Measurements from ENCODE around the gene RELB.

The RELB gene

DNA sequence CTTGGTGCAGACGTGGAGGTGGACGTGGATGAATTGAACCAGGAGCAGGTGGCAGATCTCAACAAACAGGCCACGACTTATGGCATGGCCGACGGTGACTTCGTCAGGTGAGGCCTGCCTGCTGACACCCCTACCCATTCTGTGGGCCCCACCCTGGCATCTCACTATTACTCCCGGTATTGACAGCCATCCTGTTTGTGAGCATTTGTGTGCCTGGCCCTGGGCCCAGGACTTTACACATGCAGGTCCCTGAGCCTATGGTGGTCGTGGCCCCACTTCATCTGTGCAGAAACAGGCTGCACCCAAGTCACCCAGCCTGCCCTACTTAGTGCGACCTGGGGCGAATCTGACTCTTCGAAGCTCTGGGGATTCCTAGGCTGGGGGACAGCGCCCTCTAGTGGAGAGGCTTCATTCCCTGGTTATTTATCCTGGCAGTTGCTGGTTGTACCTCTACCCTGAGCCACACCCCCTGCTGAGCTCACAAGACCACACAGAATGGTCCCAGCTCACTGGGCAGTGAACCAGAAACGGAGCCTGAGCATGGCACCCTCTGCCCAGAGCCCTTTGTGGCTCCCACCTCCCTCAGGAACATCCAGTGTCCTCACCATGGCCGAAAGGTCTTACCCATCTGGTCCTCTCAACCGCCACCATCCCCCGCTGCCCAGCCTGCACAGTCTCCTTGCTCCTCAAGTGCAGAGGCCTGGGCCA, 58.1 kb downstream of the RELB start:
- peak; percentile 89 for DNase-seq (ENCODE audit: low spot score)

DNA sequence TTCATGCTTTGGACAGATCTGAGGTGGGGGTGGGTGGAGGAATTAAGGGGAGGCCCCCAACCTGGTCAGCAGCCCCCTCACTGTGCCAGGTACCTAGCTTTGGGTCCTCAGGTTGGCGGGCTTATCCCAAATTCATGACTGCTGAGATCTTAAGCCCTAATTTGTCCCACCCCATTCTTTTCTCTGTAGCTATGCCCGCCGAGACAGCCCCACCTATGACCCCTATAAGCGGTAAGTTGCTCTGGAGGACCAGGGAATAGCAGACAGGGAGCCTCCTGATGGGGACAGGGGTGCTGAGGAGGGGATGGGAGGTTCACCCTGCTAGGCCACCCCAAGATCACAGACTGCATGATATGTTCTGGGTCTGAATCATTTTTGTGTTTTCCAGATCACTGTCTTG, 60.7 kb downstream of the RELB start:
- DNase-seq (ENCODE audit: low spot score): no peak

DNA sequence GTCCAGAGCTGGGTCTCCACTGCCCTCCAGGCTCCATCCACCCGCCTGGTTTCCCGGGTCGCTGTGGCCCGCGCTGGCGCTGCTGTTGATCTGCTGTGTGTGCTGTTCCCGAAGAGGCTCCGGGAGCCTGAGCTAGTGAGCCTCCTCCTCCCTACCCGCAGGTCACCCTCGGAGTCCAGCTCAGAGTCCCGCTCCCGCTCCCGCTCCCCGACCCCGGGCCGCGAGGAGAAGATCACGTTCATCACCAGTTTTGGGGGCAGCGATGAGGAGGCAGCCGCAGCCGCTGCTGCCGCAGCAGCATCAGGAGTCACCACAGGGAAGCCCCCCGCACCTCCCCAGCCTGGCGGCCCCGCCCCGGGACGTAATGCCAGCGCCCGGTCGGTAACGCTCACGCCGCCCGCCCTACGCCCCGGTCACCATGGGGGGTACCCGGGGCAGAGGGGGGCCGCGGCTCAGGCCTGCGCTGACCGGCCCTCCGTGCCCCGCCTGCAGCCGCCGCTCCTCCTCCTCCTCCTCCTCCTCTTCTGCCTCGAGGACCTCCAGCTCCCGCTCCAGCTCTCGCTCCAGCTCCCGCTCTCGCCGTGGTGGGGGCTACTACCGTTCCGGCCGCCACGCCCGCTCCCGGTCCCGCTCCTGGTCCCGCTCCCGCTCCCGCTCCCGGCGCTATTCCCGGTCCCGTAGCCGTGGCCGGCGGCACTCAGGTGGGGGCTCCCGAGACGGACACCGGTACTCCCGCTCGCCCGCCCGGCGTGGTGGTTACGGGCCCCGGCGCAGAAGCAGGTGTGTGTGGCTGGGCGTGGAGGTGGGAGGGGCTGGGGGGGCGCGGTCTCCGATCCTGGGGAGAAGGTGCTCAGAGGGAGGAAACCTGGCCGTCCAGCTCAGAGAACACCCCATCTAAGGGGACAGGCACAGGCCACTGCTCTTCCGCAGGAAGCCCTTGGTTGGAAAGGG, 62.9 kb downstream of the RELB start:
- no peak for DNase-seq (ENCODE audit: low spot score)

DNA sequence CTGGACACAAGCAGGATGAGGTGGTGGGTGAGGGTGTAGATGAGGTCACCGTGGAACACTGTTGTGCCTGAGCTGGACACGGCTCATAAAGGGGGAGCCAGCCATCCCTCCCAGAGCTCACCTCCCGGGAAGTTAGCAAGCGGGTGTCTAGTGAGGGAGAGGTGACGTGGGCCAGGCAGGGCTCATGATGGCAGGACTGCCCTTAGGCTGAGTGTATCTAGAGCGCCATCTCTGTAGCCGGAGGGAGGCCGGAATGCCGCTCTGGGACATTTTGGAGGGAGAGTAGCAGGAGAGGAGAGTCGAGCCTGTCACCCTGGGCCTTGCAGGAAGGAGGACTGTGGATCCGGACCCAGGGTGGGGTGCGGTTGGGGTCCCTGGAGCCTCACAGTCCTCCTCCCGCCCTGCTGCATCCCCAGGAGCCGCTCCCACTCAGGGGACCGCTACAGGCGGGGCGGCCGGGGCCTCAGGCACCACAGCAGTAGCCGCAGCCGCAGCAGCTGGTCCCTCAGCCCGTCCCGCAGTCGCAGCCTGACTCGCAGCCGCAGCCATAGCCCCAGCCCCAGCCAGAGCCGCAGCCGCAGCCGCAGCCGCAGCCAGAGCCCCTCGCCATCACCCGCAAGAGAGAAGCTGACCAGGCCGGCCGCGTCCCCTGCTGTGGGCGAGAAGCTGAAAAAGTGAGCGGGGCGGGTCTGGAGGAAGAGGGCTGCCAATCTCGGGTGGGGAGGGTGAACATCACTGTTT, 65.8 kb downstream of the RELB start:
- no peak for DNase-seq (ENCODE audit: low spot score)

DNA sequence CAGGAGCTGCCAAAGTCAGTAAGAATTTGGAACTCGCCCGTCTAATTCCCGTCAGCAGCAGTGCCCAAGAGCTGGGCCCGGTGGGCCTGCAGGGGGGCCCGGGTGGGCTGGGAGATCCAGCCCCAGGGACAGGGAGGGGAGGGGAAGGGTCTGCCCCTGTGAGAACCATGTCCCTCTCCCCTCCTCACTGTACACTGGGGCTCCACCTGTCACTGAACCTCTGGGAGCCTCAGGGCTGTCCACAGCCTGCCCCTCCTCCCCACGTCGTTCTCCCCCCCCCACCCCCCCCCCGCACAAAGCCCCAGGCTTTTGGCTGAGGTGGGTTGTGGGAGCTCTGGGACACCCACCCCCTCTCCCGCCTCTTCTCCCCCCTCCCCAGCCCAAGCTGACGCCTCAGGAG, 66.8 kb downstream of the RELB start:
- DNase-seq (ENCODE audit: low spot score): no peak

DNA sequence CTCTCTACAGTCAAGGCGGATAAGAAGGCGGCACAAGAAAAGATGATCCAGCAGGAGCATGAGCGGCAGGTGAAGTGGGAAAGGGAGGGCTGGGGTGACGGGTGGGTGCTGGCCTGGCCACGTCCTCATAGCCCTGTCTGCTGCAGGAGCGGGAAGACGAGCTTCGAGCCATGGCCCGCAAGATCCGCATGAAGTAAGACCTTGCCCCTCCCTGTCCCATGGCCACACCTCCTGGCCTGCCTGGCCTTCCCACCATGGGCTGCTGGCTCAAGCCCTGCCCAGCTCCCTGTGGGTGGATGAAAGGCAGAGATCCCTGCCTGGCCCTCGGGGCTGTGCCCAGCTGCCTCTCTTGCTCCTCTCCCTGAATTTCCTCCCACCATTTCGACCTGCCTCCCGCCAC, 67.8 kb downstream of the RELB start:
- no peak for DNase-seq (ENCODE audit: low spot score)

DNA sequence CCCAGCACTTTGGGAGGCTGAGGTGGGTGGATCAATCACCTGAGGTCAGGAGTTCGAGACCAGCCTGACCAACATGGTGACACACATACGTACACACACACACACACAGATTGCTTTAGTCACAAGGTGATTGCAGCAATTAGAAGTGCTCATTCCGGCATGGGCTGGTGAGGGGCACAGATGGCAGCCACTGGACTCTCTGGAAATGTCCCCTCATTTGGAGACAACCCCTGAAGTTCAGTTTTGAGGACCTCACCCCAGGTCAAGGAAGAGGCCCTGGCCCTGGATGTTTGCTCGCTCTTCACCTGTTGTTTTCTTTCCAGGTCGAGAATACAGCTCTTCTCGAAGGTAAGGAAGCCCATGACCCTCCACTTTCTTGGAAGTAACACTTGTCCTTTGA, 69.0 kb downstream of the RELB start:
- DNase-seq (ENCODE audit: low spot score): no peak

DNA sequence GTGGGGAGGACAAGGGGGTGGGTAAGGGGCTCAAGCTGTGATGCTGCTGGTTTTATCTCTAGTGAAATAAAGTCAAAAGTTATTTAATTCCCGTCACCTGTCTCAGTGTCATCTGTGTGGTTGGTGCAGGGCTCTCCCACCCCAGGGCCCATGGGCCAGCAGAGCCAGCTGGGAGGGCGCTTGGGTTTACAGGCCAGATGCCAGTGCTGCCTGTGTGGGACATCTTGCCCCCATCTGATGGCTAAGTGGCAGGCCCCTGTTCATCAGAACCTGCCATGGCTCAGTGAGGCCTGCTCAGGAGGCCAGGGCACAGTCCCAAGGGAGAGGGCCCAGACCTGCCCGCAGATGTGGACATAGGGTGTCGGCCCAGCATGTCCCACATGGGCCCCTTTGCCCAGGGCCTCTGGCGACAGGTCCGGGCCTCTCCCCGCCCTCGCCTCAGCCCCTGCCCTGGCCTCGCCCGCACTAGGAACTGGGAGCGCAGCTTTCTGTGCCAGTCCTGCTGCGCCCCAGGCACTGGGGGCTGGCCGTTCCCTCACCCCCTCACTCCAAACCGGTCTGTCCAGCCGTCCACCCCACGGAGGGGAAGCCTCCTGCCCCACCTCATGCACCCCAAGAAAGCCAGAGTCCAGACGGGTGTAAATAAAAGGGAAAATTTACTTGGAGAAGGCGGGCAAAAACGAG, 69.7 kb downstream of the RELB start:
- no peak for DNase-seq (ENCODE audit: low spot score)

DNA sequence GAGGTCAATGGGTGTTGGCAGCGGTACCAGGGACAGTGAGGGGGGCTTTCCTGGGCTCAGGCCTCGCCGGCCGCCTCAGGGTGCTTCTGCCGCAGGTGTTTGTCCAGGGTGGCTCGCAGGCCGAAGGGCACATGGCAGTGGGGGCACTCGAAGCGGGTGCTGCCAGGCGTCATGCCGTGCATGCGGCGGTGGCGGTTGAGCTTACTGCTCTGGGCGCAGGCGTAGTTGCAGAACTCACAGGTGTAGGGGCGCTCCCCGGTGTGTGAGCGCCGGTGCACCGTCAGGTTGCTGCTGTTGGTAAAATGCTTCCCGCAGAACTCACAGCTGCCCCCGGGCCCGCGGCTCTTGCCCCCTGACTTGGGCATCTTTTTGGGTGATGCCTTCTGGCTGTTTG, 70.3 kb downstream of the RELB start:
- no peak for DNase-seq (ENCODE audit: low spot score)

DNA sequence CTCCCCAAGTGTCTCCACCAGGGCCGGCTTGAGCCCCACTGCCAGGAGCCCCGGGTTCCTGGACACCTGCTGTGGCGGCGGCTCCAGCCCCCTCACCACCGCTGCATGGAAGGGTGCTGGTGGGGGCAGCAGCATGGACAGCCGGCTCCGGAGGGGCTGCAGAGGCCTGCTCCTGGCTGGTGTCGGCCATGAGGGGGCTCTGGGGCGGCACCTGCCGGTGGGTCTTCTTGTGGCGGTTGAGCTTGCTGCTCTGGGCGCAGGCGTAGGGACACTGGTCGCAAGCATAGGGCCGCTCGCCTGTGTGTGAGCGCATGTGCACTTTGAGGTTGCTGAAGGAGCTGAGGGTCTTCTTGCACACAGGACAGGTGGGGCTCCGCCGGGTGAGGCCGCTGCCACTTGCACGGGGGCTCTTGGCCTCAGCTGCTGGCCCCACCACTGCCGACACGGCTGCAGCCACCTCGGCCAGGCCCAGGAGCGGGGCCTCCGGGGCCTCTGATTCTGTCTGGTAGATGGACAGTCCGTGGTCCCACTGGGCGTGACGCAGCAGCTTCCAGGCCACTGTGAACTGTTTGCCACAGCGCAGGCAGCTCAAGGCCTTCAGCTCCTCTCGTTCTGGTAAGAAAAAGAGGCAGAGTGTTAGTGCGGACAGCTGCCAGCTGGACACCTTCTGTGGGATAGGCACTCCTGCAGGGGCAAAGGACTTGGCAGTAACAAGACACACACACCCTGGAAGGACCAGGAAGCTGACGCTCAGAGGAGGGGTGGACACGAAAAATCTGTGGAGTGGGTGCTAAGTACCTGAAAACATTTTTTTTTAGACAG, 70.9 kb downstream of the RELB start:
- no peak for DNase-seq (ENCODE audit: low spot score)

DNA sequence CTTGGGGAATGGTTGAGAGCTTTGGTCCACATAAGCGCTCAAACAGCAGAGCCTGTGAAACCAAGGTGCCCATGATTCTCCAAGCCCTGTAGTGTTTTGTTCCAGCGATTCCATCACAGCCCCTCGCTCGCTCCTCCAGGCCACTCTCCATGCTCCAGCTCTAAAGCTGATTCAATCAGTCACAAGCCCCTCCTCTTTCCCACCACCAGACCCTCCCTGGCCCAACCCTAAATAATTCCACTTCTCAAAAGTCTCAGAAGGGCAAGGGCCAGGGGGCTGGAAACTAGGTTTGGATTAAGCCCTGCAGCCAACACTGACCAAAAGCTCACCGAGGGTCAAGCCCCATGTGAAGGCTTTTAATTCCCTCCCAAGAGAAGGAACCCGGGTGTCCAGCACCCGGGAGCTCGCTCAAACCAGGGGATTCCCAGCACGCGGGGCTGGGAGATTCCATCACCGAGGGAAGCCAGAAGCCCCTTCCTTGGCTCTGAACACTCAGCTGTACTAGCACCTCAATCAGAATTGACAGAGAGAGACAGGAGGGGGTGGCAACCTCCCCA, 73.6 kb downstream of the RELB start:
- no peak for DNase-seq (ENCODE audit: low spot score)

DNA sequence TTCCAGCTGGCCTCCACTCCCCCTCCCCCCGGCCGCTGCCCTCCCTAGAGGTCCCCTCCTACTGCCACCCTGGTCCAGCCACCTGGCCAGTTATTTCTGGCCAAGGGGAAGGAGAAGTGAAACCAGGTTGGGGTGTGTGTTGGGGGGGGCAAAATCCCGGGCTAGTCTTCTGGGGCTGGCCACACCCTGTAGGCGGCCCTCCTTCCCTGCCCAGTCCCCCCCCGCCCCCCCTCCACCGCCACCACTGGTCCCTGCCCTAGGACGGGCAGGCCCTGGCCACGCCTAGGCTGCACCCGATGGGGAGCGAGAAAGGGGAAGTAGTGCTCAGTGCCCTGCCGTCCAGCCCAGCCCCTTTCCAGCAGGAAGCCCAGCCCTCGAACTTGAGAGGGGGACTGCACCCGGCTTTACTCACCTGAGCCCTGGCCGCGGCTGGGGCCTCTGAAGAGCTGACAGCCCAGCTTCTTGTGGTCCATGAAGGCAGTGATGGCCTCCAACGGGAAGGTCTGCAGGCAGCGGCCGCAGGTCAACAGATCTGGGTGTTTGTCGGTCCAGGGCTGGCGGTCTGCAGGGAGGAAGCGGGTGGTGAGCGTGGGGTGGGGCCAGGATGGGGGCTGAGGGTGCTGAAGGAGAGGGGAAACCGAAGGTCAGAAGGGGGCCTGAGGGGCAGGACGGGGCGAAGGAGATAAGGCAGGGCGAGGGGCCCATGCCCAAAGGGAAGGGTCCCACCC, 74.2 kb downstream of the RELB start:
- peak; percentile 52 for DNase-seq (ENCODE audit: low spot score)

DNA sequence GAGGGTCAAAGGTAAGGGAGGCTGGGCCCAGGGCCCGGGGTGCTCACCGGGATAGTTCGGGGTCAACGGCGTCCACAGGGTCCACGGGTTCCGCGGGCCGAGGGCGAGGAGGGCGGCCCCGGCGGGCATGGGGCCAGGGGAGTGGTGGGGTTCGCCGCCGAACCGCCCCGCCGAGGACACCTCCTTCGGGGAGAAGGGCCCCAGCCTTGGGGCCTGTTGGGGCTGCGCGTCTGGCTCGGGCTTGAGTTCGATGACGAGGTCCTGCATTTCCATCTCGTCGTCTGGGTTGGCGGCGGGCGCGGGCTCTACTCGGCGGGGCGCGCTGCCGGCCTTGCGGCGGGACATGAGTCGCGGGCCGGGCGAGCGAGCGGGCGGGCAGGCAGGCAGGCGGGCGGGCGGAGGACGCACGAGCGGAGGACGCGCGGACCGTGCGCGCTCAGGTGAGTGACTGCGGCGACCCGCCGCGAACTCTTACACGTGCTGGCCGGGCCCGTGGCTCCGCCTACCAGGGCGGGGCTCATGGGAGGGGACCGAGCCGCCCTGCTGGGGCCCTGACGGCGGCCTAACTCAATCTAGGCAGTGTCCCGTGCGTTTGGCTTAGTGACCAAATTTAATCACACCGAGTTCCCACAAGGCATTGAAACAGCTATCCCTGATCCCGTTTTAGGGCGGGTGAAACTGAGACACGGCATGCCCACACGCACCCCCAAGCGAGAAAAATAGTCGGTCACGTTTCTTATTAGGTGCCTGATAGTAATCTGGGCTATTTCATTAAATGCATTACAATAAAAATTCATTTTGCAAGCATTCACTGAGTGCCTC, 75.0 kb downstream of the RELB start, which contains the start of gene ZNF296:
Gene ZNF296 (minus strand): TSS at position 450 of the 822 bp plus-strand sequence. CDS start 105 bp downstream, at position 345.
- peak; percentile 79 for DNase-seq (ENCODE audit: low spot score)

DNA sequence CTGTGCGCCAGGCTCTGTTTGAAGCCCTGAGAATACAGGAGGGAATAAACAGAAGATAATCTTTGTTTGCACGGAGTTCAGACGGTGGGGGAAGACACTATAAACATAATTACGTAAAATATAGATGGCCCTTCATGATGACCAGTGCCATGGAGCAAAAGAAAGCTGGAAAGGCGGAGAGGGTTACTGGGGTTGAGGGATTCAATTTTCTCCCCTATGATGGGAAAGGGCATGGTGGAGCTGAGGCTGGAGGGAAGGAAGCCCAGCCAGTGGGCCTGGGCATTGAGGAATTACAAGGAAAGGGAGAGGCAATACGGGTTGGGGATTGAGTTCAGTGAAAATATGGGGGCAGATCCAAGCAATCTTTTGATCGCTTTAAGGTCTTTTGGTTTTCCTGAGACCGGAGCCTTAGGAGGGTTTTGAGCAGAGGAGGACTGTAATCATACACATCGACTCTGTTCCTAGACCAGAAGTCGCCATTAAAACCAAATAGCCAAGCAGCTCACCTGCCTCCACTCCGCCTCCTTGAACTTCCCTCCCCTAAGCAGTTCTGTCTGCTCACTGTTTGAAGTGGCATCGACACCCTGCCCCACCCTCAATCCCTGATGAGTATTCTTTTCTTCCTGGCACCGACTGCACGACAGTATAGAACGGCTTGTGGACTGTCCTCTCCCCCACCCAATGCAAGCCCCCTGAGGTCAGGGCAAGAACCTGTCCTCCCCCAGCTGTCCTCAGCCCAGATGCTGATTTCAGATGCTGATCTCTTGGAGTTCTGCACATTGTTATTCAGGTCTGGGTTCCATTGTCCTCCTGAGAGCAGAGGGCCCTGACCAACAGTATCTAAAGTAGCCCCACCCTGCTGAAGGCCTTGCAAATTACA, 75.8 kb downstream of the RELB start:
- no peak for DNase-seq (ENCODE audit: low spot score)

DNA sequence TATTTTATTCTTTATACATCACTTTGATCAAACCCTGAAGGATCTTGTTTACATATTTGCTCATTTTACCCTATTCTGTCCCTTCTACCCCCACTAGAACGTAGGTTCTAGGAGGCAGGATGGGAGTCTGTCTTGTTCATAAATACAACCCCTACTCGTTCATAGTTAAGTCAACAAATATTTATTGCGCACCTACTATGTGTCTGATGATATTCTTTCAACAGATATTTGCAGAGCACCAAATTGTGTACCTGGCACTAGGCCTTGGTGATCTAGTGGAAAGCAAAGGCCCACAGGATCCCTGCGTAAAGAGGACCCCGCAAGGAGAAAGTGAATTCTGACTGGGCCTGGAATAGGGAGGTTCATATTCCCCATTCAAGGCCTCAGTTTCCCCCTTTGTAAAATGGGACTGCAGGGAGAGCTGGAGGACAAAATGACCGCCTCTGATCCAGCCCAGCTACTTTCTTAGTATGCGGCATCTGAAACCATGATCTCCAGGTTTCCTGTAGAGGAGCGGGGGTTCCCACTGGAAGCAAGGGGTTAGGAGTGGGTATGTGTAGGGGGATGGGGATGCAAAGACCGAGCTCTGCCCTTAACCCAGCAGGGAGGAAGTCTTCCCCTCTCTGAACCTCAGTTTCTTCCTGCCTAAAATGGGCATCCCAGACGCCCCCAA, 77.3 kb downstream of the RELB start:
- DNase-seq (ENCODE audit: low spot score): no peak

DNA sequence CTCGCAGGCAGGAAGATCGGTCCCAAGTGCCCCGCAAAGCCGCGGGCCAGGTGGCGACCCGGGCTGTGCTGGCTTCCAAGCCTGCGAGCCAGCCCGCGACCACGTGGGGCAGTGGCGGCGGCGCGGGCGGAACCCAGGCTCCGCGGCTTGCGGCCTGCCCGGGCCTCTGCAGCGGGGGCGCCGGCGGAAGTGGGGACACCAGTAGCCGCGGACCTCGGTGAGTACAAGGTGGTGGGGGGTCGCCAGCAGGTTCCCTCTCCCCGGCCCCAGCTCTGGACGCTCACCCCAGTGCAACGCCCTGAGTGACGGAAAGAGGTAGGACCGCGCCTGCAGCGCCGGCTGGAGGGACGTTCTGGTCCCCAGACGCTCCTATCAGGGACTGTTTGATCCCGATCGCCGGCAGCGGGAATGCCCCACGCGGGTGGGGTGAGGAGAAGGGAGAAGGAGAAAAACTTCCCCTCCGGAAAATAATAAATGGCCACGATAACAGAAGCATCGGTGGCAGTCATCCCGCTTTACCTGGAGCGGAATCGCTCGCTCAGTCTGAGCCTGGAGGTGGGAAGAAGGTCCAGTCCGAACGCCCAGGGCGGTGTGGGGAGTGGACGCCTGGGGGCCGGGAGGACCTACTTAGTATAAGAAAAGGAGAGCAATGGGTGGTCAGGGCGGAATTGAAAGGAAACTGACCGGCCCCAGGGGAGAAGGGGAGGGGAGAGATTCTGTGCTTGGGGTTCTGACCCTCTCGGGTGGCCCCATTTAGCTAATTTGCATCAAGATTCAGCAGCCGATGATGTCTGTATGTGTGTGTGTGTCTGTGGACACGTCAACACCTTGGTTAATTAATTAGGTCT, 78.0 kb downstream of the RELB start, which contains the start of gene GEMIN7:
Gene GEMIN7 (plus strand): TSS at position 198 of the 848 bp plus-strand sequence. CDS start 10,855 bp downstream, outside the sequence.
- DNase-seq (ENCODE audit: low spot score): peak; percentile 68
